Measurements from ENCODE around the gene SLC25A11.

The SLC25A11 gene

DNA sequence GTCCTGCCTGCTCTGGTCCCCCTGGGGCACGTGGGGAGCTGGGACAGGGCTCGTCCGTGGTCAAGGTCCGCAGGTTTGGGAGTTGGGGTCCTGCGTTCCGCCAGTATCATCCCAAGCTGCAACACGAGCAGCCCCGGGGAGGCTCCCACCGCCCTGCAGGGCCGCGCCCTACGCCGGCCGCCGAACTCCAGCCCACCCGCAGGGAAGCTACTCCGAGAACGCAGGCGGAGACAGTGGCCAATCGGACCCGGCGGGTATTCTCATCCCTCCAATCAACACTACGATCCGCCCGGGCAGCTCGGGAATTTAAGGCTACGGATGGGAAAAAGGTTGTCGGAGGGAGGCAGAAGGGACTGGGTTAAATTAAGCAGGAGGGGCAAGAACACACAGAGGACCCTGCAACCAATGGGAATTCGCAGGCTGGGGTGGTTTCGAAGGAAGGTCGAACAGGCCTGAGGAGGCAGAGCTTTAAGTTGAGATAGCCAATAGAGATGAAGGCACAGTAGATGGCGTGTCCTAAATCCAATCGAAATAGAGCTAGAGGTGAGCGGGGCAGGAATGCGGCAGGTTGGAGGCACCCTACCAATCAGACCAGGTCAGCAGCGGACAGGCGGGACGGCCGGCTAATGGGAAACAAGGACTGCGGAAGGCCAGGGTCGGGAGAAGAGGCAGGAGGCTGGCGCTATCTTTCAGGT is 27.1 kb upstream of the SLC25A11 start:
- Histone ChIP-seq H3K9ac (ENCODE audit: low read depth in 1 of 2, low read length in 2 of 2) (peak overlapping the region; percentile 85 to 96), H3K36me3 (ENCODE audit: control insufficient read depth in 2 of 2, insufficient read depth in 2 of 2, low read length in 2 of 2) (peaks cover 13 to 19% of the 10 kb centered on the region in 2 donors), H3K4me3 (ENCODE audit: low read length in 2 of 2) (peak overlapping the region; percentile 90 to 96), H3K27ac (ENCODE audit: low read depth in 2 of 2, low read length in 2 of 2) (peak overlapping the region; percentile 96 to 97), H3K4me1 (ENCODE audit: control insufficient read depth in 2 of 2, insufficient read depth in 2 of 2, low read length in 2 of 2) (peaks cover 17 to 19% of the 10 kb centered on the region in 2 donors), H3K9me3 (ENCODE audit: control insufficient read depth in 2 of 2, low read length in 2 of 2) (no peaks in the 10 kb centered on the region), H3K27me3 (ENCODE audit: control insufficient read depth in 2 of 2, insufficient read depth in 2 of 2, low read length in 2 of 2) (no peaks in the 10 kb centered on the region)

DNA sequence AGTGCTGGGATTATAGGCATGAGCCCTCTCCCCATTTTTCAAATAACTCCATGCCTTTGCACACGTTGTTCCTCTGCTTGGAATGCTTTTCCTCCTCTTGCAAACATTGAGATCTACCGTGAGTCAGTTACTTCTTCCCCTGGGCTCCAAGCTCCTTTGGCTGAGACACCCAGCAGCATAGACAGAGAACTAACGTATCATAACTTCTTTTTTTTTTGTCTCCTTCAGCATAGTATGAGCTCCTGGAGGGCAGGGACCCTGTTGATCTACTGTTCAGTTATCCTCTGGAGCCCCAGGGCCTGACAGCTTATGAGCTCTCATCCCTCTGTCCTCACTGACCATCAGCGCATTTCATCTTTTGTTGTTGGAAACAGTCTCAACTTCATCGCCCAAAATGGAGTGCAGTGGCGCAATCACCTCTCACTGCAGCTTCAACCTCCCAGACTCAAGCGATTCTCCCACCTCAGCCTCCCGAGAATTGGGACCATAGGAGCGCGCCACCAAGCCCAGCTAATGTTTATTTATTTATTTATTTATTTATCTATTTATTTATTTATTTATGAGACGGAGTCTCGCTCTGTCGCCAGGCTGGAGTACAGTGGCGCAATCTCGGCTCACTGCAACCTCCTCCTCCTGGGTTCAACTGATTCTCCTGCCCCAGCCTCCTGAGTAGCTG is 25.6 kb upstream of the SLC25A11 start:
- H3K27me3 ChIP-seq (ENCODE audit: control insufficient read depth in 2 of 2, insufficient read depth in 2 of 2, low read length in 2 of 2), result no peaks in the 10 kb centered on the region
- peaks cover 12 to 14% of the 10 kb centered on the region in 2 donors for H3K36me3 ChIP-seq (ENCODE audit: control insufficient read depth in 2 of 2, insufficient read depth in 2 of 2, low read length in 2 of 2)
- H3K4me1 ChIP-seq (ENCODE audit: control insufficient read depth in 2 of 2, insufficient read depth in 2 of 2, low read length in 2 of 2), result peaks cover 17 to 19% of the 10 kb centered on the region in 2 donors
- H3K4me3 ChIP-seq (ENCODE audit: low read length in 2 of 2), result no peak overlapping the region
- H3K9ac ChIP-seq (ENCODE audit: low read depth in 1 of 2, low read length in 2 of 2), result no peak overlapping the region
- H3K9me3 ChIP-seq (ENCODE audit: control insufficient read depth in 2 of 2, low read length in 2 of 2), result no peaks in the 10 kb centered on the region
- H3K27ac ChIP-seq (ENCODE audit: low read depth in 2 of 2, low read length in 2 of 2), result no peak overlapping the region

DNA sequence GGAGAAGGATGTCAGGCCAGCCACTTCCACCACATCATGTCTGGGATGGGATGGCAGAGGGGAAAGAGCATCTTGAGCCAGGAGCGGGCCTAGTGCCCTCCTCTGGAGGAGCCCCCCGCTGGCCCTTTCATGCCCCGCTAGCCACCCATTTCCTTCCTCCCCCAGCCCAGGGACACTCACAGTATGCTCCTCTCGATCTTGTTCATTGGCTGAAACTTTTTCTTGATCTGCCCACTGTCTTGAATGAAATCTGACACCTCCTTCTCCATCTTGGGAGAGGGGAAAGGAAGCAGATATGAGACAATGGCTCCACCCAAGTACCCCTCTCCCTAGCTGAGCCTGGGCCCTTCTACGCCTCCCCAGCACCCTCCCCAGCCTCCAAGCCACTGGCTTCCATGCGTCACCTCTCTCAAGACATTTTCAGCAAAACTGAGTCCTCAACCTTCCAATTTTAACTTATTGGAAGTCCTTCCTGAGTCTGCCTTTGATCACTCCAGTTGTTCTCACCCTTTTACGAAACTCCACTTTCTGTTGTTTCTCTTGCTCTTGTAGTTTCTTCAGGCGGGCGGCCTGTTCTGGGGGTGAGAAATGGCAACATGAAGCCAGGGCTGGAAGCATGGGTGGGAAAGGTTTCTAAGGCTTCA is 20.6 kb upstream of the SLC25A11 start:
- H3K4me1 ChIP-seq (ENCODE audit: control insufficient read depth in 2 of 2, insufficient read depth in 2 of 2, low read length in 2 of 2), result peaks cover 9% of the 10 kb centered on the region in 2 donors
- H3K36me3 ChIP-seq (ENCODE audit: control insufficient read depth in 2 of 2, insufficient read depth in 2 of 2, low read length in 2 of 2), result peaks cover 8 to 14% of the 10 kb centered on the region in 2 donors
- no peak overlapping the region for H3K9ac ChIP-seq (ENCODE audit: low read depth in 1 of 2, low read length in 2 of 2)
- H3K27me3 ChIP-seq (ENCODE audit: control insufficient read depth in 2 of 2, insufficient read depth in 2 of 2, low read length in 2 of 2), result no peaks in the 10 kb centered on the region
- H3K9me3 ChIP-seq (ENCODE audit: control insufficient read depth in 2 of 2, low read length in 2 of 2), result no peaks in the 10 kb centered on the region
- no peak overlapping the region for H3K27ac ChIP-seq (ENCODE audit: low read depth in 2 of 2, low read length in 2 of 2)
- no peak overlapping the region for H3K4me3 ChIP-seq (ENCODE audit: low read length in 2 of 2)

DNA sequence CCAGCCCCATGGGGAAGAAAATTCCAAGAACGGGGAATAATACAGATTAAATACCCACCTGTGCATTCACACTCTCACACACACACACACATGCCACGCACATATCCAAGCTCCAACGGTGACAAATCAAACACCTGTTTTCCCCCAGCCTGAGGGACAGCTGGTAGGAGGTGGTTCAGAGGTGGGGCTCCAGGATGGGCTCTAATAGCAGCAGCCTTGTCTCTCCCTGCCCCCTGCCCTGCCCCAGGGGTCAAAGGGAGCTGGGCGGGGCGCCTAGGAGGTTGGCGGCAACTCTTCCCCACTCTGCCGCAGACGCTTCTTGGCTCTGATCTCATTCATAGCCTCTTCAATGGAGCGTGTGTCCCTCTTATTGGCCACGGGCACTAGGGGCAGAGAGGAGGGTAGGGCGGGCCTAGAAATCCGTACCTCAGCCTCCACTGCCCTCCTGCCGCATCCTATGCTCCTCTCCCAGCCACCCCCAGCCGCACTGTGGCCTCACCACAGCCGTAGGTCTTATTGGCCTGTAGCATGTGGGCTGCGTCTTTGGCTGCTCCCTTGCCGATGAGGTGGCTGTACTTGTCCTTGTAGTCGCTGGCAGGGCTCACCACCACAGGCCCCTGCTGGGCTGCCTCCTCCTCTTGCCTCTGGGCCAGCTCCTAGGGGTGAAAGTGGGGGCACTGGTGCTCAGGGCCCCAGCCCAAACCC is 19.6 kb upstream of the SLC25A11 start:
- Histone ChIP-seq H3K4me3 (ENCODE audit: low read length in 2 of 2) (no peak overlapping the region), H3K4me1 (ENCODE audit: control insufficient read depth in 2 of 2, insufficient read depth in 2 of 2, low read length in 2 of 2) (peaks cover 9% of the 10 kb centered on the region in 2 donors), H3K27ac (ENCODE audit: low read depth in 2 of 2, low read length in 2 of 2) (peak overlapping the region in 1 of 2 donors; percentile 26), H3K27me3 (ENCODE audit: control insufficient read depth in 2 of 2, insufficient read depth in 2 of 2, low read length in 2 of 2) (no peaks in the 10 kb centered on the region), H3K9me3 (ENCODE audit: control insufficient read depth in 2 of 2, low read length in 2 of 2) (no peaks in the 10 kb centered on the region), H3K36me3 (ENCODE audit: control insufficient read depth in 2 of 2, insufficient read depth in 2 of 2, low read length in 2 of 2) (peaks cover 8 to 14% of the 10 kb centered on the region in 2 donors), H3K9ac (ENCODE audit: low read depth in 1 of 2, low read length in 2 of 2) (no peak overlapping the region)

DNA sequence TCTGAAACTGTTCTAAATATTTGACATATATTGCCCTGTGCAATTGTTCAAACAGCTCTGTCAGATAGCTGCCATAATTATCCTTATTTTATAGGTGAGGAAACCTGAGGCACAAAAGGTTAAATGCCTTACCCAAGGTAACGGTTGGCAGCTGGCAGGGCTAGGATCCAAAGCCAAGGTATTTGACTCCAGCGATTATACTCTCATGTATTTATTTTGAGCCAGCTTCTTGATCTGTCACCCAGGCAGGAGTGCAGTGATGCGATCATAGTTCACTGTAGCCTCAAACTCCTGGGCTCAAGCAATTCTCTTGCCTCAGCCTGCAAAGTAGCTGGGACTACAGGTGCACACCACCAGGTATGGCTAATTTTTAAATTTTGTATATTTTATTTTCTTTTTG is 18.3 kb upstream of the SLC25A11 start:
- Histone ChIP-seq H3K9me3 (ENCODE audit: control insufficient read depth in 2 of 2, low read length in 2 of 2) (no peaks in the 10 kb centered on the region), H3K4me1 (ENCODE audit: control insufficient read depth in 2 of 2, insufficient read depth in 2 of 2, low read length in 2 of 2) (peaks cover 9% of the 10 kb centered on the region in 2 donors), H3K36me3 (ENCODE audit: control insufficient read depth in 2 of 2, insufficient read depth in 2 of 2, low read length in 2 of 2) (peaks cover 8 to 14% of the 10 kb centered on the region in 2 donors), H3K9ac (ENCODE audit: low read depth in 1 of 2, low read length in 2 of 2) (no peak overlapping the region), H3K27me3 (ENCODE audit: control insufficient read depth in 2 of 2, insufficient read depth in 2 of 2, low read length in 2 of 2) (no peaks in the 10 kb centered on the region), H3K4me3 (ENCODE audit: low read length in 2 of 2) (no peak overlapping the region), H3K27ac (ENCODE audit: low read depth in 2 of 2, low read length in 2 of 2) (no peak overlapping the region)

DNA sequence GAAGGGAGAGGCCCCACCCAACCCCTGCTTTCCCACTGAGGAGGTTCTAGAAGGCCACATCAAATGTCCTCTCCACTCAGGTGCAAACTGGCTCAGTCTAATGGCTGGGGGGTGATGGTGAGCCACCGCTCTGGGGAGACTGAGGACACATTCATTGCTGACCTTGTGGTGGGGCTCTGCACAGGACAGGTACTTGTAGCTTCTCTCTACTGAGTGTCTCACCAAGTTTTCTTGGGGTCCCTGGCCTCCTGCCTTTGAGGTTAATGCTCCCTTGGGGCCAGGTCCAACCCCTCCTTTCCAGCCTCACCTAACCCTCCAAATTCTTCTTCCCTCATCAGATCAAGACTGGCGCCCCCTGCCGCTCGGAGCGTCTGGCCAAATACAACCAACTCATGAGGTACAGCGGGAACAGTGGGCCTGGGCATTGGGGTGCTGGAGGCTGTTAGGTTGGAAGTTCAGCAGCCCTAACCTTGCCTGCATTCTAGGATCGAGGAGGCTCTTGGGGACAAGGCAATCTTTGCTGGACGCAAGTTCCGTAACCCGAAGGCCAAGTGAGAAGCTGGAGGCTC is 16.7 kb upstream of the SLC25A11 start:
- H3K9ac ChIP-seq (ENCODE audit: low read depth in 1 of 2, low read length in 2 of 2), result no peak overlapping the region
- H3K27ac ChIP-seq (ENCODE audit: low read depth in 2 of 2, low read length in 2 of 2), result no peak overlapping the region
- peaks cover 8 to 12% of the 10 kb centered on the region in 2 donors for H3K36me3 ChIP-seq (ENCODE audit: control insufficient read depth in 2 of 2, insufficient read depth in 2 of 2, low read length in 2 of 2)
- H3K4me1 ChIP-seq (ENCODE audit: control insufficient read depth in 2 of 2, insufficient read depth in 2 of 2, low read length in 2 of 2), result peaks cover 9% of the 10 kb centered on the region in 2 donors
- H3K27me3 ChIP-seq (ENCODE audit: control insufficient read depth in 2 of 2, insufficient read depth in 2 of 2, low read length in 2 of 2), result no peaks in the 10 kb centered on the region
- no peaks in the 10 kb centered on the region for H3K9me3 ChIP-seq (ENCODE audit: control insufficient read depth in 2 of 2, low read length in 2 of 2)
- H3K4me3 ChIP-seq (ENCODE audit: low read length in 2 of 2), result no peak overlapping the region

DNA sequence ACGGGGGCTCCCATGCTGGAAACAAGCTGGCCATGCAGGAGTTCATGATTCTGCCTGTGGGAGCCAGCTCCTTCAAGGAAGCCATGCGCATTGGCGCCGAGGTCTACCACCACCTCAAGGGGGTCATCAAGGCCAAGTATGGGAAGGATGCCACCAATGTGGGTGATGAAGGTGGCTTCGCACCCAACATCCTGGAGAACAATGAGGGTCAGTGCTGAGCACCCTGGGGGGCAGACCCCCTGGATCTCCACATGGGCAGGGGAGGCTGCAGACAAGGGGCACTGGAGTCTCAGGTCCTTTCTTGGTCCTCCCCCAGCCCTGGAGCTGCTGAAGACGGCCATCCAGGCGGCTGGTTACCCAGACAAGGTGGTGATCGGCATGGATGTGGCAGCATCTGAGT is 15.2 kb upstream of the SLC25A11 start:
- Histone ChIP-seq H3K4me3 (ENCODE audit: low read length in 2 of 2) (no peak overlapping the region), H3K9me3 (ENCODE audit: control insufficient read depth in 2 of 2, low read length in 2 of 2) (no peaks in the 10 kb centered on the region), H3K27ac (ENCODE audit: low read depth in 2 of 2, low read length in 2 of 2) (no peak overlapping the region), H3K4me1 (ENCODE audit: control insufficient read depth in 2 of 2, insufficient read depth in 2 of 2, low read length in 2 of 2) (peaks cover 16 to 17% of the 10 kb centered on the region in 2 donors), H3K9ac (ENCODE audit: low read depth in 1 of 2, low read length in 2 of 2) (no peak overlapping the region), H3K27me3 (ENCODE audit: control insufficient read depth in 2 of 2, insufficient read depth in 2 of 2, low read length in 2 of 2) (no peaks in the 10 kb centered on the region), H3K36me3 (ENCODE audit: control insufficient read depth in 2 of 2, insufficient read depth in 2 of 2, low read length in 2 of 2) (peaks cover 5 to 7% of the 10 kb centered on the region in 2 donors)

DNA sequence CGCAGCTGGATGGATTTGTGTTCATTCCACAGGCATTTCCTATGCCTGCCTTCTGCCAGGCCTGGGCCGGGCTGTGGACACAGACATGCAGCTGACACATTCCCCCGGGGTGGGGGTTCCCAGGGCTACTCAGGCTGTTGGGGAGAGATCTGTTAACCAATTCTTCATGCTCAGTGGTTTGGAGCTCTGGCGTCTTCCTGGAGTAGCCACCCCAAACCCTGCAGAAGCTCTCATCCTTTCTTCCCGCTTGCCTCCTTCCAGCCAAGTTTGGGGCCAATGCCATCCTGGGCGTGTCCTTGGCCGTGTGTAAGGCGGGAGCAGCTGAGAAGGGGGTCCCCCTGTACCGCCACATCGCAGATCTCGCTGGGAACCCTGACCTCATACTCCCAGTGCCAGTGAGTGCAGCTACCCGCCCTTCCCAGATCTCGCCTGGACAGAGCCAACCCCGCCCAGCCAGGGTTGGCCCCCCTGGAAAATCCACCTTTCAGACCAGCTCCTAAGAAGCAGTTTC is 13.7 kb upstream of the SLC25A11 start:
- peaks cover 8 to 10% of the 10 kb centered on the region in 2 donors for H3K4me1 ChIP-seq (ENCODE audit: control insufficient read depth in 2 of 2, insufficient read depth in 2 of 2, low read length in 2 of 2)
- no peak overlapping the region for H3K27ac ChIP-seq (ENCODE audit: low read depth in 2 of 2, low read length in 2 of 2)
- no peak overlapping the region for H3K9ac ChIP-seq (ENCODE audit: low read depth in 1 of 2, low read length in 2 of 2)

DNA sequence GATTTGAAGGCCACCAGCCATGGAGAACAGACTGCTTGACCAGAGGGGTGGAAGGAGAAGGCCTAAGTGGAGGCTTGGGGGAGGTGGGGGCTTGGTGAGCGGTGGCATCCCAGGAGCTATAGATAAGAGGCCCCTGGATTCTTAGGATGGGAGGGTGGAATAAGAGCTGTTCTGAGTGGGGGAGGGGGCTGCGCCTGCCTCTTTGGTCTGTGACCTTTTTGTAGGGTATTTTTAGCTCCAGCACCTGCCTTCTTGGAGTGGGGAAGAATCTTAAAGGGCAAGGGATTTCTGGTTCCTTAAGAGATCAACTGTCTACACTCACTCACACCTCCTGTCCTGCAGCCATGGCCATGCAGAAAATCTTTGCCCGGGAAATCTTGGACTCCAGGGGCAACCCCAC is 11.6 kb upstream of the SLC25A11 start:
- no peak overlapping the region for H3K9ac ChIP-seq (ENCODE audit: low read depth in 1 of 2, low read length in 2 of 2)

More for the DNA sequence above, 13.7 kb upstream of the SLC25A11 start:
- H3K36me3 ChIP-seq (ENCODE audit: control insufficient read depth in 2 of 2, insufficient read depth in 2 of 2, low read length in 2 of 2), result no peaks in the 10 kb centered on the region
- H3K9me3 ChIP-seq (ENCODE audit: control insufficient read depth in 2 of 2, low read length in 2 of 2), result no peaks in the 10 kb centered on the region
- H3K4me3 ChIP-seq (ENCODE audit: low read length in 2 of 2), result no peak overlapping the region
- H3K27me3 ChIP-seq (ENCODE audit: control insufficient read depth in 2 of 2, insufficient read depth in 2 of 2, low read length in 2 of 2), result no peaks in the 10 kb centered on the region

More for the DNA sequence above, 11.6 kb upstream of the SLC25A11 start:
- H3K4me1 ChIP-seq (ENCODE audit: control insufficient read depth in 2 of 2, insufficient read depth in 2 of 2, low read length in 2 of 2), result peaks cover 13 to 14% of the 10 kb centered on the region in 2 donors
- H3K27ac ChIP-seq (ENCODE audit: low read depth in 2 of 2, low read length in 2 of 2), result no peak overlapping the region
- peaks cover 2 to 6% of the 10 kb centered on the region in 2 donors for H3K36me3 ChIP-seq (ENCODE audit: control insufficient read depth in 2 of 2, insufficient read depth in 2 of 2, low read length in 2 of 2)
- no peak overlapping the region for H3K4me3 ChIP-seq (ENCODE audit: low read length in 2 of 2)
- no peaks in the 10 kb centered on the region for H3K27me3 ChIP-seq (ENCODE audit: control insufficient read depth in 2 of 2, insufficient read depth in 2 of 2, low read length in 2 of 2)
- H3K9me3 ChIP-seq (ENCODE audit: control insufficient read depth in 2 of 2, low read length in 2 of 2), result no peaks in the 10 kb centered on the region
